Measurements from ENCODE around the gene NKAPD1.

The NKAPD1 gene

DNA sequence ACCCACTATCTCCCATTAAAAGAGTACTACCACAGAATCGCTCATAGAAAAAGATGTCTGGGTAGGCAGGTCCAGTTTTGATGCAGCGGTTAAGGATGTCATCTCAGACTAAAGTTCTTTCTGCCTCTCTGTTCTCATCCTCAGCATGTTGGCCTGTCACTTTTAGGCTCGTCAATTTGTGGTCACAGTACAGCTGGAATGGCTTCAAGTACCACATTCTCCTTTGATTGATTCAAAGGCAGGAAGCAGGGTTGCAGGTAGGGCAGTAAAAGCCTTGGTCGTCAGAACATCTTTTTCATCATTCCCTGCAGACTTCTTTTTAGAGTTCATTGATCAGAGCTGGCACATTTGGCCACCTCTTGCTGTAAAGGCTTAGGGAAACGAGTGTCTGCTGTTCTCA lies 41.3 kb downstream of the NKAPD1 start:
- DNase-seq (ENCODE audit: extremely low read depth, low read depth), result no peak
- TF ChIP-seq, protein P1, sequence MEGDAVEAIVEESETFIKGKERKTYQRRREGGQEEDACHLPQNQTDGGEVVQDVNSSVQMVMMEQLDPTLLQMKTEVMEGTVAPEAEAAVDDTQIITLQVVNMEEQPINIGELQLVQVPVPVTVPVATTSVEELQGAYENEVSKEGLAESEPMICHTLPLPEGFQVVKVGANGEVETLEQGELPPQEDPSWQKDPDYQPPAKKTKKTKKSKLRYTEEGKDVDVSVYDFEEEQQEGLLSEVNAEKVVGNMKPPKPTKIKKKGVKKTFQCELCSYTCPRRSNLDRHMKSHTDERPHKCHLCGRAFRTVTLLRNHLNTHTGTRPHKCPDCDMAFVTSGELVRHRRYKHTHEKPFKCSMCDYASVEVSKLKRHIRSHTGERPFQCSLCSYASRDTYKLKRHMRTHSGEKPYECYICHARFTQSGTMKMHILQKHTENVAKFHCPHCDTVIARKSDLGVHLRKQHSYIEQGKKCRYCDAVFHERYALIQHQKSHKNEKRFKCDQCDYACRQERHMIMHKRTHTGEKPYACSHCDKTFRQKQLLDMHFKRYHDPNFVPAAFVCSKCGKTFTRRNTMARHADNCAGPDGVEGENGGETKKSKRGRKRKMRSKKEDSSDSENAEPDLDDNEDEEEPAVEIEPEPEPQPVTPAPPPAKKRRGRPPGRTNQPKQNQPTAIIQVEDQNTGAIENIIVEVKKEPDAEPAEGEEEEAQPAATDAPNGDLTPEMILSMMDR (IDR thresholded peaks at IDR 0.05; ENCODE audit: low read depth, low read length), result no peak

- TF ChIP-seq, protein P1 (IDR thresholded peaks at IDR 0.05; ENCODE audit: low read depth, low read length), result no peak
- no peak for DNase-seq (ENCODE audit: extremely low read depth, low read depth)
Observed at GRCh38 chr11:112118176-112118575, 44.1 kb downstream of the NKAPD1 start.

DNA sequence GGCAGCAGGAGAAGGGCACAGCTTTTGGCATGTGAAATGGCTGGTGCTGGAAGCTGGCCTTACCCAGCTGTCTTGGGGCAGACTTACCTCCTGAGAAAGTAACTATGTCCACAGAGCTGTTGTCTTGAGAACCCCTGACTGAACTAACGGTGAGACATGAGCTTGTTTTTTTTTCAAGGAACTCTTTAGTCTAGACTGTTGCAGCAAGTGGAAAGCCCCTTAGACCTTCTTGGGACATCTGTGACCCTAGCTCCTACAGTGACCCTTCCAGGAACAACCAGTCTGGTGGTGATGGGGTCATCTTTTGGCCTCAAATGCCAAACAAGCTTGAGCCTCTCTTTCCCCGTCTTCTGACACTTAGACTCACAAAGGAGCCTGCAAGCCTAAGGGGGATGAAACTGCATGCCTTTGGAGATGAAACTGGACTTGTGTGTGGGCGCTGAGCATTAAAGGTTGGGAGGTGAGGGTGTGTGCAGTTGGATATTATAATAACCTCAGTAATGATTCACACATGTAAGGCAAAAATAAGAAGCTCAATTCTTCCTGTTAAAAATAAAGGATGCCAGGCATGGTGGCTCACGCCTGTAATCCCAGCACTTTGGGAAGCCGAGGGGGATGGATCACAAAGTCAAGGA lies 48.0 kb downstream of the NKAPD1 start:
- TF ChIP-seq, protein P1 (IDR thresholded peaks at IDR 0.05; ENCODE audit: low read depth, low read length), result no peak

DNA sequence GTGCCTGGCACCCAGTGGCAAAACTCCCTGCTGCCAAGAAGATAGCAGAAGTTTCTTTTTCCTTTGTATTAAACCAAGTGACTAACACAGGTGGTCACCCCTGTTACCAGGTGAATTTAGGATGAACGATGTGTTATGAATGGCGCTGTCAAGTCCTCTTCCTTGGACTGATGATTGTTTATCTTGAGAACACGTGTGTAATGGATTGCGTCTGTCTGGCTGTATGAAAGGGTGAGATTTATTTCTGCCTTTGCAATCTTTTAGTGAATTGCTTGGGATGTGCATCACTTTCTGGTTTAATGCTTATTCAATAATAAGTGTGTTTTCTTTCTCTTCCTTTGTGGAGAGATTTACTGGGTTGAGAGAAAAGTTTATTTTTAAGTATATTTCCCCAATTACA lies 49.0 kb downstream of the NKAPD1 start:
- DNase-seq (ENCODE audit: extremely low read depth, low read depth), result no peak
- TF ChIP-seq, protein P1 (IDR thresholded peaks at IDR 0.05; ENCODE audit: low read depth, low read length), result no peak

More for the DNA sequence above, 48.0 kb downstream of the NKAPD1 start:
- no peak for DNase-seq (ENCODE audit: extremely low read depth, low read depth)

DNA sequence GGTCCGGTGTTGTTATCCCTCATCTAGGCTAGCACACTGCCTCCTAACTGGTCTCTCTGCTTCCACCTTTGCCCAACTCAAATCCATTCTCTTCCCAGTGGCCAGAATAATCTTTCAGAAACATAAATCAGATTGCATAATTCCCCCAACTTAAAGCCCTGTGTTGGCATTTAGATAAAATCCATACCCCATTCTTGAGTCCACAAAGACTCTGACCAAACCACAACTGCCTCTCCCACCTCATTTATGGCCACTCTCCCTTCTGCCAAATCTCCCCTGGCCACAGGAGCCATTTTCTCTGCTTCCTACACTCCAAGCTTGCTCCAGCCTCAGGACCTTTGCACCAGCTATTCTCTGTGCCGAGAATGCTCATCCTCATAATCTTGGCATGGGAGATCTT lies 53.0 kb downstream of the NKAPD1 start:
- TF ChIP-seq, protein P1 (IDR thresholded peaks at IDR 0.05; ENCODE audit: low read depth, low read length), result no peak
- no peak for DNase-seq (ENCODE audit: extremely low read depth, low read depth)

- DNase-seq (ENCODE audit: extremely low read depth, low read depth), result peak; percentile 2
- TF ChIP-seq, protein P1 (IDR thresholded peaks at IDR 0.05; ENCODE audit: low read depth, low read length), result no peak
Observed at GRCh38 chr11:112128483-112129121, 54.5 kb downstream of the NKAPD1 start.

DNA sequence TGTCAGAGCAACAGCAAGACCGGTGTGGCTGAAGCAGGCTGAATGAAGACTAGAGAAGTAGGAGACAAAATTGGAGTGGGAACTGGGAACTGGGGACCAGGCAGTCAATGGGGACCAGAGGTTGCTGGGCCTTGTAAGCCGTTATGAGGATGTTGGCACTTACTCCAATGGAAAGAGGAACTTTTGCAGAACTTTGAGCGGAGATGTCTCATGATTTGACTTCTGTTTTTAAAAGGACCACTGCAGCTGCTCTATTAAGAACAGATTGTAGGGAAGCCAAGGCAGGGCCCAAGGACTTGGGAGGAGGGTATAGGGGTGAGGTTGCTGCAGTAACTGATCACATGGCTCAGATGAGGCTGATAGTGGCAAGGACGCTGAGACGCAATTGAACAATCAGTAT lies 55.6 kb downstream of the NKAPD1 start:
- DNase-seq (ENCODE audit: extremely low read depth, low read depth), result no peak
- TF ChIP-seq, protein P1 (IDR thresholded peaks at IDR 0.05; ENCODE audit: low read depth, low read length), result no peak

All from AG09319 (cell line).